ENCODE results near the gene SAMSN1.

Gene SAMSN1

DNA sequence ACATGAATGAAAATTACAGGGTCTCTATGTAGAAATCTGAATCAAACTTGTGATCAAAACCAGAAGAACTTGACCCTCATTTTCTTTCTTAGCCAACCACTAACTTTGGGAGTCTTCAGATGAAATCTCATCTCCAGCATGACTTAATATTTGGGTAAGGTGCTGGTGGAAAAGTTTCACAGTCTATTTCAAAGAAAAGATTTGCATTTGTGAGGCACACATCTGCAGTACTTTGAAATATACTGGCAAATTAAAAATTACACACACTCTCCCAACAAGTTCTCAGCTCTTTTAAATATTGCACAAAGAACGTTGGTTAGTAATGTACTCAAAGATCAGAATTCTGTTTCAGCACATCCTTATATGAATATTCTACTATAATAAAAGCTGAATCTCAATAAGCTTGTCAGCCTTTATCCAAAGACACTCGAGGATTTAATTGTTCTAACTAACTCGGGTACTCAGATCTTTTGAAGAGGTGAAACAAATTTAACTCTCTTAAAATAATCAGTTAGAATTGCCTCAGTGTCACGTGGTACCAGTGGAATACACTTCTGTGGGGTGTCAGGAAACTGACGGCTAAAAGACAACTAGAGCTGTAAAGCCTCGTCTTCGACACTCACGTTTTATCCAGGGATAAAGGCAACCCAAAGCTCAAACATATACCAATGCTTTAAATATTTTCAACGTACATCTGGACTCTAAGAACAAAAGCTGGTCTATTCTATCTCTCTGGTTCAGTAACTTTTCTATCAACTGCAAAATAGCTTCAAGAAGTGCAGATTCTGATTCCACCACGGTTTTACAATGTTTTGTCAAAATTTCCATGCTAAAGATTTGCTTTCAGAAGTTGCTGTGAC lies 19.0 kb downstream of the SAMSN1 start:
- TF ChIP-seq EZH2 (IDR thresholded peaks at IDR 0.05; ENCODE audit: borderline replicate concordance, low read length), result no peak
- TF ChIP-seq, protein P1, sequence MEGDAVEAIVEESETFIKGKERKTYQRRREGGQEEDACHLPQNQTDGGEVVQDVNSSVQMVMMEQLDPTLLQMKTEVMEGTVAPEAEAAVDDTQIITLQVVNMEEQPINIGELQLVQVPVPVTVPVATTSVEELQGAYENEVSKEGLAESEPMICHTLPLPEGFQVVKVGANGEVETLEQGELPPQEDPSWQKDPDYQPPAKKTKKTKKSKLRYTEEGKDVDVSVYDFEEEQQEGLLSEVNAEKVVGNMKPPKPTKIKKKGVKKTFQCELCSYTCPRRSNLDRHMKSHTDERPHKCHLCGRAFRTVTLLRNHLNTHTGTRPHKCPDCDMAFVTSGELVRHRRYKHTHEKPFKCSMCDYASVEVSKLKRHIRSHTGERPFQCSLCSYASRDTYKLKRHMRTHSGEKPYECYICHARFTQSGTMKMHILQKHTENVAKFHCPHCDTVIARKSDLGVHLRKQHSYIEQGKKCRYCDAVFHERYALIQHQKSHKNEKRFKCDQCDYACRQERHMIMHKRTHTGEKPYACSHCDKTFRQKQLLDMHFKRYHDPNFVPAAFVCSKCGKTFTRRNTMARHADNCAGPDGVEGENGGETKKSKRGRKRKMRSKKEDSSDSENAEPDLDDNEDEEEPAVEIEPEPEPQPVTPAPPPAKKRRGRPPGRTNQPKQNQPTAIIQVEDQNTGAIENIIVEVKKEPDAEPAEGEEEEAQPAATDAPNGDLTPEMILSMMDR (IDR thresholded peaks at IDR 0.05; ENCODE audit: low read length), result no peak
- Histone ChIP-seq H3K27ac (ENCODE audit: low read depth, low read length, poor library complexity, severe bottlenecking) (peak overlapping the region; percentile 73), H4K20me1 (ENCODE audit: insufficient read depth, low read length) (no peaks in the 10 kb centered on the region), H3K36me3 (ENCODE audit: insufficient read depth, low read length) (no peaks in the 10 kb centered on the region), H2AFZ (ENCODE audit: low read length) (no peak overlapping the region), H3K4me1 (ENCODE audit: insufficient read depth, low read length, severe bottlenecking) (peaks cover 60% of the 10 kb centered on the region), H3K4me3 (ENCODE audit: low read depth, low read length, poor library complexity, severe bottlenecking) (peak overlapping the region; percentile 43), H3K9me2 (ENCODE audit: low read depth, low read length) (no peaks in the 10 kb centered on the region), H3K4me2 (ENCODE audit: low read length) (peak overlapping the region; percentile 58), H3K9ac (ENCODE audit: low read length) (peak overlapping the region; percentile 27; the same call in 1 of the 2 replicates), H3F3A (ENCODE audit: insufficient read depth, low read length) (peaks cover 5% of the 10 kb centered on the region; the same call in 1 of the 2 replicates), H3K9me3 (ENCODE audit: low read length) (no peaks in the 10 kb centered on the region), H3K27me3 (ENCODE audit: insufficient read depth, low read length) (no peaks in the 10 kb centered on the region), H3K79me2 (ENCODE audit: insufficient read depth, low read length) (0 out of 2 replicates have a peak, but pooled peaks cover 7% of the 10 kb centered on the region)

DNA sequence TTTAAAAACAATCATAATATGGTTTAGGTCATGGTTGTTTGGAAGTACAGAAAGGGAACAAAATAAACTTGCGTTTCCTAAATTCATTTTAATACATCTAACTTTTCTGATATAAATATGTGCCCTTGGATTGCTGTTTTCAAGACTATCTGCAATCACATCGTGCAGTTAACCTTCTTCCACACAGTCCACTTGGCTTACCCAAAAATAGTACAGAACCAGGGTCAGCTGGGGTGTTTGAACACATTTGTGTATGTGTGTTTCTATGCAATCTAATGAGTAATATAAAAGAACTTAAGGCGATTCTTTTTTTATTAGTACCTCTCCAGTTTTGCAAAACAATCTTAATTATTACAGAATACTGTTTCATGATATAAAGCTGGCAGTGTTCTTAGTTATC lies 19.9 kb downstream of the SAMSN1 start:
- H3K36me3 ChIP-seq (ENCODE audit: insufficient read depth, low read length), result no peaks in the 10 kb centered on the region
- H3K27ac ChIP-seq (ENCODE audit: low read depth, low read length, poor library complexity, severe bottlenecking), result peak overlapping the region; percentile 73
- H3K9ac ChIP-seq (ENCODE audit: low read length), result peak overlapping the region; percentile 27; the same call in 1 of the 2 replicates
- H3K27me3 ChIP-seq (ENCODE audit: insufficient read depth, low read length), result no peaks in the 10 kb centered on the region
- no peaks in the 10 kb centered on the region for H3K9me2 ChIP-seq (ENCODE audit: low read depth, low read length)
- no peak overlapping the region for H2AFZ ChIP-seq (ENCODE audit: low read length)
- no peaks in the 10 kb centered on the region for H3K9me3 ChIP-seq (ENCODE audit: low read length)
- peak overlapping the region; percentile 43 for H3K4me3 ChIP-seq (ENCODE audit: low read depth, low read length, poor library complexity, severe bottlenecking)
- no peak for TF ChIP-seq EZH2 (IDR thresholded peaks at IDR 0.05; ENCODE audit: borderline replicate concordance, low read length)
- TF ChIP-seq, protein P1 (IDR thresholded peaks at IDR 0.05; ENCODE audit: low read length), result no peak
- peaks cover 5% of the 10 kb centered on the region; the same call in 1 of the 2 replicates for H3F3A ChIP-seq (ENCODE audit: insufficient read depth, low read length)
- no peaks in the 10 kb centered on the region for H4K20me1 ChIP-seq (ENCODE audit: insufficient read depth, low read length)
- peak overlapping the region; percentile 58 for H3K4me2 ChIP-seq (ENCODE audit: low read length)
- 0 out of 2 replicates have a peak, but pooled peaks cover 9% of the 10 kb centered on the region for H3K79me2 ChIP-seq (ENCODE audit: insufficient read depth, low read length)
- H3K4me1 ChIP-seq (ENCODE audit: insufficient read depth, low read length, severe bottlenecking), result peaks cover 60% of the 10 kb centered on the region

DNA sequence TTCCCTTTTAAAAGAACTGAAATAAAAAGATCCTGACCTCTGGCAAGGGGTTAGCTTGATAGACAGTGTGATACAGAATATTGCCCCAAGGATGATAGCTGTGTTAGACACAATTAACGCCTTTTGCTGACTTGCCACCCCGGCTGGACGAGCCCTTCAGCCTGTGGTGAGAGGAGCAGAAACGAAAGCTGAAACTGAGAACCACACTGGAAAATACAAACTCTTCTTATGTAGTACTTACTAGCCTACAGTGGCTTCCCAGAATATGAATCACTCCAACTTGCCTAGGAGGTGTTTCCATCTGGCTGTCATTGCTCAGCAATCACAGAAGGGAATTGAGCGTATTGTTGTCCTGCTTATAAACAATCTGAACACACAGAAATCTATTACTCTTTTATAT lies 22.9 kb downstream of the SAMSN1 start:
- no peaks in the 10 kb centered on the region for H4K20me1 ChIP-seq (ENCODE audit: insufficient read depth, low read length)
- H3K9me2 ChIP-seq (ENCODE audit: low read depth, low read length), result no peaks in the 10 kb centered on the region
- H3F3A ChIP-seq (ENCODE audit: insufficient read depth, low read length), result peaks cover 5% of the 10 kb centered on the region; the same call in 1 of the 2 replicates
- no peak for TF ChIP-seq EZH2 (IDR thresholded peaks at IDR 0.05; ENCODE audit: borderline replicate concordance, low read length)
- TF ChIP-seq, protein P1 (IDR thresholded peaks at IDR 0.05; ENCODE audit: low read length), result no peak
- H3K79me2 ChIP-seq (ENCODE audit: insufficient read depth, low read length), result 0 out of 2 replicates have a peak, but pooled peaks cover 9% of the 10 kb centered on the region
- no peak overlapping the region for H3K4me3 ChIP-seq (ENCODE audit: low read depth, low read length, poor library complexity, severe bottlenecking)
- H3K9ac ChIP-seq (ENCODE audit: low read length), result no peak overlapping the region
- H3K27ac ChIP-seq (ENCODE audit: low read depth, low read length, poor library complexity, severe bottlenecking), result peak overlapping the region; percentile 32
- no peaks in the 10 kb centered on the region for H3K9me3 ChIP-seq (ENCODE audit: low read length)
- no peaks in the 10 kb centered on the region for H3K27me3 ChIP-seq (ENCODE audit: insufficient read depth, low read length)
- H3K4me1 ChIP-seq (ENCODE audit: insufficient read depth, low read length, severe bottlenecking), result peaks cover 68% of the 10 kb centered on the region
- no peaks in the 10 kb centered on the region for H3K36me3 ChIP-seq (ENCODE audit: insufficient read depth, low read length)
- H3K4me2 ChIP-seq (ENCODE audit: low read length), result peak overlapping the region; percentile 28; the same call in 1 of the 2 replicates
- H2AFZ ChIP-seq (ENCODE audit: low read length), result no peak overlapping the region

Data from OCI-LY1 (cell line).